HG03378 (cell line): ENCODE measurements around the gene TEDC2.

Source experiments
- ATAC-seq: cut with Tn5 transposase; IDR thresholded peaks from one replicate; pipeline ENCODE4 v1.9.1; 2021; ENCODE audit warnings: mild to moderate bottlenecking, moderate library complexity; ENCODE audit not compliant: unreplicated experiment

Gene TEDC2

DNA sequence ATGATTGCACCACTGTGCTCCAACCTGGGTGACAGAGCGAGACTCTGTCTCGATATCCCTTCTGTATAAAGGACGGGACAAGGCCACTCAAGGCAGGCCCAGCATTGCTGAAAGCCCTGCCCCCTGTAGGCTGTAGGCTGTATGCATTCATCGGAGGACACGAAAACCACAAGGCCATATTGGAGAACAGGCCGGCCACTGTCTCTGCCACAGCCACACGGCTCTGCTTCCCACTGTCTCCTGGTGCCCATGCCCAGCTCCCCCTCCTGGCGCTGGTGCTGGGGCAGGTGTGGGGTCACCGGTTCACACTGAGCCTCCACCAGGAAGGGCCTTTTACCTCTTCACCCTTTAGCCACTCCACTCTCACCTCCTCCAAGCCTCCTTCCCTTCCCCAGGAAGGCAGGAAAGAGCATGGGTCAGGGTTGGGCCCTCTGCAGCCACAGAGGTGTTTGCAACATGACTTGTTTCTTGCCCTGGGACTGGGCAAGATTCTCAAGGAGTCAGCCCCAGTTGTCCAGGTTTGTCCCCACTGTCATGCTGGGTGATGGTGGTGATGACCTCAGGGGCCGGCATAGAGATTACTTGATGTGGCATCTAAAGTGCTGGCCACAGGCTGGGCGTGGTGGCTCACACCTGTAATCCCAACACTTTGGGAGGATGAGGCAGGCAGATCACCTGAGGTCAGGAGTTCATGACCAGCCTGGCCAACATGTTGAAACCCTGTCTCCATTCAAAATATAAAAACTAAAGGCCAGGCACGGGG lies 5.9 kb downstream of the TEDC2 start:
- no peak for ATAC-seq

DNA sequence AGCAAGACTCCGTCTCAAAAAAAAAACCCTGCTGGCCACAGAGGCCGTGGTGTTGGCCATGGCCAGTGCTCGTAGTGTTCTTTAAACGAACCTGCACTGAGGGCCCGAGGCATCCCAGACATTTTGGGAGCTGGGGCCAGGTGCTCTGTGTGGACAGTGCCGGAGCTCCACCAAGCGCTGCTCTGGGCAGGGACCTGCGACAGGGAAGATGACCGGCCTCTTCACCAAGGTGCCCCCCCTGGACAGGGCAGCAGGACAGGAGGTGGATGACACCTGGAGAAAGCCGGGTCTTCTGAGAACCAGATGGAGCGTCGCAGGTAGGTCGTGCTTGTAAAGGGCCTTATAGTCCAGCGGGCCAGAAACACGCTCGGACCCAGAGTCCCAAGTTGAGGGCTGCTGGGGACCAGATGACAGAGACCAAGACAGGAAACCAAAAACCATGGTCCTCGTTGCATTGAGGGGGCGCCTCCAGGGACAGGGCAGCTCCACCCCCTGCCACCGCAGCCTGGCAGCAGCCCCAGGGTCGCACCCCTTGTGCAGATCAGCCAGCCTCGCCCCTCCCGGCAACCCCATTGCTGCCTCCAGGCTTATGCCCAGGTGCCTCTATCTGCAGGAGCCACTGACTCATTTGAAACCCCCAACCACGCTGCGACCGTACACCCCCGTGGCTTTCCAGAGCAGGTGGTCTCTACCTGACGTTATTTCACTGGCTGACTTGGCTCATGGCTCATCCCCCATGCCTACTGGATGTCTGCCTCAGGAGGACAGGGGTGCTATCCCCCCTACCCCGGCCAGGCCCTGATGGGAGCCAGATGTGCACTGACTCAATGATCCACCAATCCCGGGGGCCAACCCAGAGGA lies 7.0 kb downstream of the TEDC2 start:
- ATAC-seq, result no peak

- ATAC-seq, result no peak
These were observed 7.8 kb downstream of the TEDC2 start for GRCh38 chr16:2467528-2468232.

- ATAC-seq, result no peak
These were observed 8.4 kb downstream of the TEDC2 start for GRCh38 chr16:2468233-2468724.

DNA sequence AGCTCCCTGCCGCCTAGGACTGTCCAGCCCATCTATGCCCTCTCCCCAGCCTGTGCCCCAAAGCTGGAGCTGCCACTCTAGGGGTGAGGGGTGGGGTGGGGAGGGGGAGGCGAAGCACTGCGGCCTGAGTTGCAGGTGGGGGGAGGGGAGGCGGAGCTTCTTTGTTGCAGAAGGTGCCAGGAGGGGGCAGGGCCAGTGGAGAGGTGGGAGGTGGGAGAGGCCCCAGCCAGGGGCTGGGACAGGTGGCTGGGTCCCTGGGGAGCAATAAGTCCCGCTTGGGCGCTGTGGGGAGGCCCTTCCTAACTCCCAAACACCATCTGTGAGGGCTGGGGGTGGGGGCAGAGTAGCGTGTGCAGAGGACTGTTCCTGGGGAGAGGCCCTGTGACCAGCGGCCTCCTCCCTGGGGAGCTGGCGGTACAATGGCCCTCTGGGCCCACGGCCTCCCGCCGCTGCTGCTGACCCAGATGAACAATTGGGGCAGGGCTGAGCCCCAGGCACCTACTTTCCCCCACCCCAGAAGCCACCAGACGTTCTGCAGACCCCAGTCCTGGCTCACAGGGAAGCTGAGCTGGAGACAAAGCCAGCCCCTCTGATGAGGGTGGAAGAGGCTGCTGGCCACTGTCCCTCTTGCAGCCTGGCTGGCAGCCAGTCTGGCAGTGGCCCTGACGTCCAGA lies 9.0 kb downstream of the TEDC2 start:
- no peak for ATAC-seq

GRCh38 chr16:2469399-2470233 lies 9.7 kb downstream of the TEDC2 start:
- ATAC-seq, result no peak

- ATAC-seq, result no peak
These were observed 10.3 kb downstream of the TEDC2 start for GRCh38 chr16:2470234-2470601.

GRCh38 chr16:2470603-2471015 lies 10.7 kb downstream of the TEDC2 start:
- ATAC-seq, result no peak

DNA sequence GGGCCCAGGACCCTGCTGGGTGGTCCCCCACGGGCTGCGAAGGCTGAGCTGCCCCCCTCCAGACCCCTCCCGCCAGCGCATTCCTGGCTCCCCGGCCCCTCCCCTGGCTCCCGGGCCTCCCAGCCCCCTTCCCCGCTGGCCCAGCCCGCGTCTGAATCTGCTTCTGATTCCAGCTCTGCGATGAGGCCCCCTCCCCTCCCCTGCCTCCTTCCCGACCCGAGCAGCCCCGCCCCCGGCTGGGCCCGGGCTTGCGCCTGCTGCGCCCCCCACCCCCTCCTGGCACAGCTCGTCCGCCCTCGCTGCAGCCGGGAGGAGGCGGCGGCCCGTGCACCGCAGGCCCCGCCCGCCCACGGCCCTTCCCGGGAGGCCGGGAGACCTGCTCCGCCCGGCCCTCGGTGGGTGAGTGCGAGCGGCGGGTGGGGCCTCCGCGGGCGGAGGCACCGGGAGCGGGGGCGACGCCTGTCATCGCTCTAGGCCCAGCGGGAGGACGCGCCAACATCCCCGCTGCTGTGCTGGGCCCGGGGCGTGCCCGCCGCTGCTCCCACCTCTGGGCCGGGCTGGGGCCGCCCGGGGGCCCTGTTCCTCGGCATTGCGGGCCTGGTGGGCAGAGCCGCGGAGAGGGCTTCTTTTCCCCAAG lies 11.2 kb downstream of the TEDC2 start, which contains the start of gene NTN3:
Gene NTN3, plus strand, starts transcription at position 282 of the 637 bp plus-strand sequence. CDS start 405 bp downstream, outside the sequence.
- ATAC-seq, result no peak

DNA sequence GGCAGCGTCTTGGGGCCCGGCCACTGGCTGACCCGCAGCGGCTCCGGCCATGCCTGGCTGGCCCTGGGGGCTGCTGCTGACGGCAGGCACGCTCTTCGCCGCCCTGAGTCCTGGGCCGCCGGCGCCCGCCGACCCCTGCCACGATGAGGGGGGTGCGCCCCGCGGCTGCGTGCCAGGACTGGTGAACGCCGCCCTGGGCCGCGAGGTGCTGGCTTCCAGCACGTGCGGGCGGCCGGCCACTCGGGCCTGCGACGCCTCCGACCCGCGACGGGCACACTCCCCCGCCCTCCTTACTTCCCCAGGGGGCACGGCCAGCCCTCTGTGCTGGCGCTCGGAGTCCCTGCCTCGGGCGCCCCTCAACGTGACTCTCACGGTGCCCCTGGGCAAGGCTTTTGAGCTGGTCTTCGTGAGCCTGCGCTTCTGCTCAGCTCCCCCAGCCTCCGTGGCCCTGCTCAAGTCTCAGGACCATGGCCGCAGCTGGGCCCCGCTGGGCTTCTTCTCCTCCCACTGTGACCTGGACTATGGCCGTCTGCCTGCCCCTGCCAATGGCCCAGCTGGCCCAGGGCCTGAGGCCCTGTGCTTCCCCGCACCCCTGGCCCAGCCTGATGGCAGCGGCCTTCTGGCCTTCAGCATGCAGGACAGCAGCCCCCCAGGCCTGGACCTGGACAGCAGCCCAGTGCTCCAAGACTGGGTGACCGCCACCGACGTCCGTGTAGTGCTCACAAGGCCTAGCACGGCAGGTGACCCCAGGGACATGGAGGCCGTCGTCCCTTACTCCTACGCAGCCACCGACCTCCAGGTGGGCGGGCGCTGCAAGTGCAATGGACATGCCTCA lies 12.0 kb downstream of the TEDC2 start:
- ATAC-seq, result no peak

DNA sequence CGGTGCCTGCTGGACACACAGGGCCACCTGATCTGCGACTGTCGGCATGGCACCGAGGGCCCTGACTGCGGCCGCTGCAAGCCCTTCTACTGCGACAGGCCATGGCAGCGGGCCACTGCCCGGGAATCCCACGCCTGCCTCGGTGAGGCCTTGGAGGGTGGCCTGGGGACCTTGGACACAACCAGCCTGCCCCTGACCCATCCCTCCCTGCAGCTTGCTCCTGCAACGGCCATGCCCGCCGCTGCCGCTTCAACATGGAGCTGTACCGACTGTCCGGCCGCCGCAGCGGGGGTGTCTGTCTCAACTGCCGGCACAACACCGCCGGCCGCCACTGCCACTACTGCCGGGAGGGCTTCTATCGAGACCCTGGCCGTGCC lies 12.6 kb downstream of the TEDC2 start:
- no peak for ATAC-seq

- no peak for ATAC-seq
These were observed 13.1 kb downstream of the TEDC2 start for GRCh38 chr16:2472885-2473445.

- no peak for ATAC-seq
These were observed 13.6 kb downstream of the TEDC2 start for GRCh38 chr16:2473446-2473926.

DNA sequence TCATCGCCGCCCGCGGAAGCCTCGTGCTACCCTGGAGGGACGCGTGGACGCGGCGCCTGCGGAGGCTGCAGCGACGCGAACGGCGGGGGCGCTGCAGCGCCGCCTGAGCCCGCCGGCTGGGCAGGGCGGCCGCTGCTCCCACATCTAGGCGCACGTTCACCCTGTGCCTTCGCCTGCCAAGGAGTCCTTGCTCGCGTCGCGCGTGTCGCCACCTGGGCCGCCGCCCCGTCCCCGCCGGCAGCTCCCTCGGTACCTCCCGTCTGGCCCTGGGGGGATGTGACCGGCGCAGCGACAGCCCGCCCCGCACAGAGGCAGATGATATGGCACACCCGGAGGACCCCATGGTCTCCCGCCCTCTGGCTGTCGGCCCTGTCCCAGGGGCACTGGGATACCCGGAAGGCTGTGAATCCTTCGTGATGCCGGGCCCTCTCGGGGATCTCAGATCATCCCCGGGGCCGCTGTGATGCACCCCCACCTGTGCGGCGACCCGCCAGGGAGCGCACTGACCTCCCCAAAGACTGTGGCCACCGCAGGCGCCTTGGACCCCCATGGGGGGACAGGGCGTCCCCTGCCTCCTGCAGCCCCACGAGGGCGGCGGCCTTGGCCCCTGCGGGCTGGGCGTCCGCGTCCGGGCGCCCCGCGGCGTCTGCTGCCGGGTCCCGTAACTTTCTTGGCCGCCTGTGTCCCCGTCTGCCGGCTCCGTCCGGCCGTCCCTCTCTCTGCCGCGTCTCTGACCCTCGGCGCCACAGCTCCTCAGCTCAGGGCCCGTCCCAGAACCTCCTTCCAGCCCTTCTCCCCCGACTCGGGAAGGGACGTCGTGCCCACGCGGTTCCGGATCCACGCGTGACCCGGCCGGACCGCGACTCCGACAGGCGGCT lies 14.3 kb downstream of the TEDC2 start:
- ATAC-seq, result no peak

DNA sequence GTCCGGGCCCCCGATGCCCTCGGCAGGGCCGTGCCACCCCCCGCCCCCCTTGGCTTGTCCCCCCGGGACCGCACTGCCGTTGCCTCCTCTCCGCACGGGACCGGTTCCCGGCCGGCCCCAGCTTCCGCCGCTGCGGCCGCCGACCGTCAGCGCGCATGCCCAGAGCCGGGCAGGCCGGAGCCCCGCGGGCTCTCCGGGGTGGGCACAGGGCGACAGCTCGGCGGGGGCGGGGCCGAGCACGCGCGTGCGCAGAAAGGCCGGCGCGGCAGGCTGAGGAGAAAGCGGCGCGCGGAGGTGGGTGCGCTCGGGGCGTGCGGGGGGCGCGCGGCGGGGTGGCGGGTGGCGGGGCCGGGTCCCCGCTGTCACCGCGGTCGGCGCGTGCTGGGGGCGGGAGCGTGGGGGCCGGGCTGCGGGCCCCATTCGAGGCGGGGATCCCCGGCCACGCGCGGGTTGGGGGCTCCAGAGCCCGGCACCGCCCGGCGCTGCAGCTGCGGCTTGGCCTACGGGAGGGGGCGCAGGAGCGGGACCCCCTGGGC lies 15.0 kb downstream of the TEDC2 start, which contains the start of gene TBC1D24:
Gene TBC1D24, plus strand, starts transcription at position 251 of the 536 bp plus-strand sequence. CDS start 21,022 bp downstream, outside the sequence.
- ATAC-seq, result no peak
